Activated CD4-positive, alpha-beta T cell treated with anti-CD3 and anti-CD28 coated beads, Interleukin-10, Interleukin-2, amounts not matched to agents 100 ng/mL and 50 ng/mL, durations not matched to agents 16 hours and 8 hours (primary cell): ENCODE results near the gene PRR19.

Source experiments
- DNase-seq: peaks from one replicate; pipeline ENCODE4 v3.0.0-alpha.2; 2020

The PRR19 gene

DNA sequence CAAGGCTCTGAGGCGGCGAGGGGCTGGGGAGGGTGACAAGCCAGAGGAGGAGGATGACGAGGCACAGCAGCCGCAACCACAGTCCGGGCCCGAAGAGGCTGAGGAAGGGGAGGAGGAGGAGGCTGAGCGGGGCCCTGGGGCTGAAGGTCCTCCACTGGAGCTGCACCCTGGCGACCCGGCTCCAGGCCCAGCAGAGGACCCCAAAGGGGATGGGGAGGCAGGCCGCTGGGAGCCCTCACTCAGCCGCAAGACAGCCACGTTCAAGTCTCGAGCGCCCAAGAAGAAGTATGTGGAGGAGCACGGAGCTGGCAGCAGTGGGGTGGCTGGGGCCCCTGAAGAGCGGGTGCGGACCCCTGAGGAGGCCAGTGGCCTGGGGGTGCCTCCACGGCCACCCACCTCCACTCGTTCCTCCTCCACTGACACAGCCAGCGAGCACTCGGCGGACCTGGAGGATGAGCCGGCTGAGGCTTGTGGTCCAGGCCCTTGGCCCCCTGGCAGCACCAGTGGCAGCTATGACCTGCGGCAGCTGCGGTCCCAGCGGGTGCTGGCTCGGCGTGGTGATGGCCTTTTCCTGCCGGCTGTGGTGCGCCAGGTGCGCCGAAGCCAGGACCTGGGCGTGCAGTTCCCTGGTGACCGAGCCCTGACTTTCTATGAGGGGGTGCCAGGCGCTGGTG, 29.9 kb upstream of the PRR19 start:
- DNase-seq: no peak

DNA sequence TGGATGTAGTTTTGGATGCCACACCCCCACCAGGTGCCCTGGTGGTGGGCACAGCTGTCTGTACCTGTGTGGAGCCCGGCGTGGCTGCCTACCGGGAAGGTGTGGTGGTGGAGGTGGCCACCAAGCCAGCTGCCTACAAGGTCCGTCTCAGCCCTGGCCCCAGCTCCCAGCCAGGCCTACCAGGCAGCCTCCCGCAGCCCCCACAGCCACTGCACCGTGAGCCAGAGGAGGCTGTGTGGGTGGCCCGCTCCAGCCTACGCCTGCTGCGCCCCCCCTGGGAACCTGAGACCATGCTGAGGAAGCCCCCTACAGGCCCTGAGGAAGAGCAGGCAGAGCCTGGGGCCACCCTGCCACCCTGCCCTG, 29.4 kb upstream of the PRR19 start:
- DNase-seq: no peak

DNA sequence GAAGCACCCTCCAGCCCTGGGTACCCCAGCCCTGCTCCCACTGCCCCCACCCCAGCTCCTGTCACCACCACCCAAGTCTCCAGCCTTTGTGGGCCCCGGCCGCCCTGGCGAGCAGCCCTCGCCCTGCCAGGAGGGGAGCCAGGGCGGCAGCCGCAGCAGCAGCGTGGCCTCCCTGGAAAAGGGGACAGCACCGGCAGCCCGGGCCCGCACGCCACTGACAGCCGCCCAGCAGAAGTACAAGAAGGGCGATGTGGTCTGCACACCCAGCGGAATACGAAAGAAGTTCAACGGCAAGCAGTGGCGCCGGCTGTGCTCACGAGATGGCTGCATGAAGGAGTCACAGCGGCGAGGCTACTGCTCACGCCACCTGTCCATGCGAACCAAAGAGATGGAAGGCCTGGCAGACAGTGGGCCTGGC, 28.9 kb upstream of the PRR19 start:
- no peak for DNase-seq

DNA sequence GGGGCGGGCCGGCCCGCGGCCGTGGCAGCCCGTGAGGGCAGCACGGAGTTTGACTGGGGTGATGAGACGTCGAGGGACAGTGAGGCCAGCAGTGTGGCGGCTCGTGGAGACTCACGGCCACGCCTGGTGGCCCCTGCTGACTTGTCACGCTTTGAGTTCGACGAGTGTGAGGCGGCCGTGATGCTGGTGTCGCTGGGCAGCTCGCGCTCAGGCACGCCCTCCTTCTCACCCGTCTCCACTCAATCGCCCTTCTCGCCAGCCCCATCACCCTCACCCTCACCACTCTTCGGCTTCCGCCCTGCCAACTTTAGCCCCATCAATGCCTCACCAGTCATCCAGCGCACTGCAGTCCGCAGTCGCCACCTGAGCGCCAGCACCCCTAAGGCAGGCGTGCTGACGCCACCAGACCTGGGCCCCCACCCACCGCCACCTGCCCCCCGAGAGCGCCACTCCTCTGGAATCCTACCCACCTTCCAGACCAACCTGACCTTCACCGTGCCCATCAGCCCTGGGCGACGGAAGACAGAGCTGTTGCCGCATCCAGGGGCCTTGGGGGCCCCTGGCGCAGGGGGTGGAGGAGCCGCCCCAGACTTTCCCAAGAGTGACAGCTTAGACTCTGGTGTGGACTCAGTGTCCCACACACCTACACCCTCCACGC, 28.4 kb upstream of the PRR19 start:
- no peak for DNase-seq

DNA sequence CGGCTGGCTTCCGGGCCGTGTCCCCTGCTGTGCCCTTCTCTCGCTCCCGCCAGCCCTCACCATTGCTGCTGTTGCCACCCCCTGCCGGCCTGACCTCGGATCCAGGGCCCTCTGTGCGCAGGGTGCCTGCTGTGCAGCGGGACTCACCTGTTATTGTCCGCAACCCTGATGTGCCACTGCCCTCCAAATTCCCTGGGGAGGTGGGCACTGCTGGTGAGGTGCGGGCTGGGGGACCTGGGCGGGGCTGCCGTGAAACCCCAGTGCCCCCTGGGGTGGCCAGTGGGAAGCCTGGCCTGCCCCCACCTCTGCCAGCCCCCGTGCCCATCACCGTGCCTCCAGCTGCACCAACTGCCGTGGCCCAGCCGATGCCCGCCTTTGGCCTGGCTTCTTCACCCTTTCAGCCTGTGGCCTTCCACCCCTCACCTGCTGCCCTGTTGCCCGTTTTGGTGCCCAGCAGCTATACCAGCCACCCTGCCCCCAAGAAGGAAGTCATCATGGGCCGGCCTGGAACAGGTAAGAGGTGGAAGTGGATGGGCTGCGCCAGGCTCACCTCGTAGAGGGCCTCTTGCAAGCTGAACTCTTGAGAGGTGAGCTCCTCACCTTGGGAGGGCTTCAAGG, 27.8 kb upstream of the PRR19 start:
- DNase-seq: no peak

DNA sequence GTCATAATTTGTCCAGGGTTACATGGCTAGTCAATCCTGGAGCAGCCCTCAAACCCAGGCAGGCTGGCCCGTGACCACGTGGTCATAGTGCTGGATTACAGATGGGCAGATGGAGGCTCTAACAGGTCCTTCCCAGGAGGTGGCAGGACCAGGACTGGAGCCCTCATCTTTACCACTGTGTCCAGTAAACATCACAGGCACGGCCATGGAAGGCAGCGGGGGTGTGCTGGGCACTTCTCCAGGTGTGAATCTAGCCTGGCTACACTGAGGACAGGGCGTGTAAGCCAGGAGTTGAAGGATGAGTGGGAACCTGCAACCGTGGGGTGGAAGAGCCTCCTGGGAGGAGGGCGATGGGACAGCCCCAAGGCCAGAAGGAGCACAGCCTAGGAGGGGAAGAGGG, 26.8 kb upstream of the PRR19 start:
- DNase-seq: no peak

DNA sequence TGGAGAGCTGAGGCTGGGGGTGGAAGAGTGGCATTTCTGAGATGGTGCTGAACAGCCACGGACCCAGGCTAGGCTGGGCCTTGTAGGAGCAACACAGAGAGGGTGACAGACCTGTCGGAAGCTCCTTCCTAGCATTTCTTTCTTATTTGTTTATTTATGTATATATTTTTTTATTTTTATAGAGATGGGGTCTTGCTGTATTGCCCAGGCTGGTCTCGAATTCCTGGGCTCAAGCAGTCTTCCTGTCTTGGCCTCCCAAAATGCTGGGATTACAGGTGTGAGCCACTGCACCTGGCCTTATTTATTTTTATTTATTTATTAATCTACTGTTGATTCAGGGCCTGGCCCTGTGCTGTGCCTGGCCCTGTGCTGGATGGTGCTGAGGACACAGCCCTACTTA, 26.4 kb upstream of the PRR19 start:
- no peak for DNase-seq

DNA sequence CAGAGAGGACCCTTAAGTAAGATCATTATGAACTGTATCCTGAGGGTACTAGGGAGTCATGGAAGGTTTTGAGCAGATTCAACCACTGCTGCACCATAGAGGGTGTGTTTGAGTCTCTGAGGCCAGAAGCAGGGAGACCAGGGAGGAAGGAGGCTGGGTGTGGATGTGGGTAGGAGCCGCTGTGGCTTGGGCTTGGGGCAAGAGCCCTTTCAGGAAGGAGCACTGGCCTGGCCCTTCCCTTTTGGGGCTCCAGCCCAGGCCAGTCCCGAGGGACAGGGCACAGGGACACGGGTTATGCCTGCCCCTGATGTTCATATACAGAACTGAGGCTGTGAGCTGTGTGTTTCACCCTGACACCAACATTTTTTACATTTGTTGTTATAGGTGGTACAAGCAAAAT, 25.6 kb upstream of the PRR19 start:
- DNase-seq: no peak

DNA sequence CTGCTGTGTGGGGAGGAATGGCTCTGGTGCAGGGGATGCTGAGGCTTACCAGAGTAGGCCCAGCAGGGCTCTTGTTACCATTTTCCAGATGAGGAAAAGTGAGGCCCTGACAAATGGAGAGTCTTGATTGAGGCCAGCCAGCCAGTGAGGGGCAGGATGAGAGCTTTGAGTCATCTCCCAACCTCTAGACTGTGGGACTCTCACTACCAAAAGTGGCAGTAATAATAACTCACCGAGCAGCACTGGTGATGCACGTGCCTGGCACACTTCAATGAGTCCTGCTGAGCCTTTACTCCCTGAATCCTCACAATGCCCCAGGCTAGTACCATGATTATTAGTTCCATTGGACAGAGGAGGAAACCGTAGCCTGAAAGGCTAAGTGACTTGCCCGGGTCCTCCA, 25.1 kb upstream of the PRR19 start:
- peak; percentile 84 for DNase-seq

DNA sequence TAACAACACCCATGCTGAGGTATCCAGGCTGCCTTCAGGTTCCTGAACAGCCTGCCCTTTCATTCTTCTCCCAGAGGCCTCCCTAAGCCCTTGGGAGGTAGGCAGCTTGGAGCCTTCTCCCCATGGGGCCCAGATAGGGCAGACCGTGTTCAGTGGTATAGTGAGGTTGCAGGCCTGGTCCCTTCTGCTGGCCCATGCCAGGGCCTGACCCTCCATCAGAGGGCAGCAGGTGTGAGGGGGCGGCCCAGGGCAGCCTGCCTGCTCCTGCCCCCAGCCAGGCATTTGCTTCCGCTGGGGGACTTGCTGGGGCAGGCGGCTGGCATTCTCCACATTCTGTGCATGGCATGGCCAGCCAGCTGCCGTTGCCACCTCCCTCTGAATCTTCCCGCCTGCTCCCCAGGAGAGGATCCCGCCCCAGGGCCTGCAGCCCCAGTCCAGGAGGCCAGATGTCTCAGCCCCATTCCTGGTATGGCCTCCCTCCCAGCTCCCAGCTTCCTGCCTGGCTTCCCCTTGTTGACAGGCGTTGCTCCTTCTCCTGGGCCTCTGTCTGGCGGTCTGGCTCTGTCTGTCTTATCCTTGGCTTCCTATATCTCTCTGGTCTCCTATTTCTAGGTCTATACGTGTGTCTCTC, 24.0 kb upstream of the PRR19 start:
- DNase-seq: no peak

DNA sequence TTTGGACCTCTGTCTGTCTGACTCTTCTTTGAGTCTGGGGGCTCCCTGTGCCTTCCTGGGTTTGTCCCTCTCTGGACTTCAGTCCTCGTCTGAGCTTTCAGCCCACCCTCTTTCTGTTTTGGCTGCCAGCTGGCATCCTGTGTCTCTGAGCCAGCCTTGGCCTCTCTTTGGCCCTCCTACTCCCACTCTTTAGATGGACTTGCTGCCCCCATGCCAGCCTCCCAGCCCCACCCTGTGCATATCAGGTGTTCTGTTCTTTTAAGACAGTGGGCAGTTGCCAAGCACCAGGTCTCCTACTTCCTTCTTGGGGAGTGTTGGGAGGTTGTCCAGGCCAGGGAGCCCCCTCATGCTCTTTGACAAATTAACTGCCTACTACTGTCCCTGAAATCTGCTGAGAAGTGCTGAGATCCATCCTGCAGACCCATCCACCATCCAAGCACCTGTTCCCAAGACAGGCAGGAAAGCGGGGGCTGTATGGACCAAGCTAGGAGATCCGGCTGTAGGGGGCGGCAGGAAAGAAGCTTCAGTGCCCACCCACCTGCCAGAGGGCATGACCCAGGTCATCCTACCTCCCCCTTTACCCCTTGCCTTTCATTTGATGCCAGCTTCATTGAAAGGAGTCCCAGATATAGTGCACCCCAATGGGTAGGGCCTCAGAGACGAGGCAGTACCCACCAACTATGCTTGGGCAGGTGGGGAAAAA, 23.3 kb upstream of the PRR19 start:
- DNase-seq: no peak

DNA sequence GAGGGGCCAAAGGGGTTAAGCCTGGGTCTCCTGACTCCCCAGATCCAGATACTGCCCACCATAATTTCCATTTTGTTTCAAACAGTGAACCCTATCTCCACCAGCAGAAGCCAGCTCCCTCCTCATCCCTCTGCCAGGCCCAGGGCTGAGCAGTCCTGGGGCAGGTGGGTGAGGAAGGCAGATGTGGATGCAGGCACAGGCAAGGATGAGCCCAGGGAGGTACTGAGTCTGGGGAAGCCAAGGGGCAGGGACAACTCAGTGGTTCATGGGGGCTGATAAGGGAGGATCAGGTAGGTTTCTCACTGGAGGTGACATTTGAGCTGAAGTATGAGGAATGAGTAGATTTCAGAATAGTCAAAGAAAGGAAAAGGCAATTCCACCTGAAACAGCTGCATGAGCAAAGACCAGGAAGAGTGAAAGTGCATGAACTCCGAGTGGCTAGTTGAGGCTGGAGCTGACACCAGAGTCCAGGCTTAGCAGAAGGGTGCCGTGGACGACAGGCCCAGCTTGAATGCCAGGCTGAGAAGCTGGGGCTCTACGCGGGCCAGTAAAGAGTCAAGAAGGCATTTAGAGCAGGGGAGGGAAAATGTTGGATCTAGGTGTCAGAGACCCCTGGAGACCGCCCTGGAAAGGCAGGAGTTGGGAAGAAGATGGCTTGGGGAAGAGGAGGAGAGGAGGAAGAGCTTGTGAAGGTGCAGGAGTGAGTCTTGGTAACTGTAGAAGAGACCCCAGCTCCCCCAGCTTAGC, 22.6 kb upstream of the PRR19 start:
- DNase-seq: no peak

DNA sequence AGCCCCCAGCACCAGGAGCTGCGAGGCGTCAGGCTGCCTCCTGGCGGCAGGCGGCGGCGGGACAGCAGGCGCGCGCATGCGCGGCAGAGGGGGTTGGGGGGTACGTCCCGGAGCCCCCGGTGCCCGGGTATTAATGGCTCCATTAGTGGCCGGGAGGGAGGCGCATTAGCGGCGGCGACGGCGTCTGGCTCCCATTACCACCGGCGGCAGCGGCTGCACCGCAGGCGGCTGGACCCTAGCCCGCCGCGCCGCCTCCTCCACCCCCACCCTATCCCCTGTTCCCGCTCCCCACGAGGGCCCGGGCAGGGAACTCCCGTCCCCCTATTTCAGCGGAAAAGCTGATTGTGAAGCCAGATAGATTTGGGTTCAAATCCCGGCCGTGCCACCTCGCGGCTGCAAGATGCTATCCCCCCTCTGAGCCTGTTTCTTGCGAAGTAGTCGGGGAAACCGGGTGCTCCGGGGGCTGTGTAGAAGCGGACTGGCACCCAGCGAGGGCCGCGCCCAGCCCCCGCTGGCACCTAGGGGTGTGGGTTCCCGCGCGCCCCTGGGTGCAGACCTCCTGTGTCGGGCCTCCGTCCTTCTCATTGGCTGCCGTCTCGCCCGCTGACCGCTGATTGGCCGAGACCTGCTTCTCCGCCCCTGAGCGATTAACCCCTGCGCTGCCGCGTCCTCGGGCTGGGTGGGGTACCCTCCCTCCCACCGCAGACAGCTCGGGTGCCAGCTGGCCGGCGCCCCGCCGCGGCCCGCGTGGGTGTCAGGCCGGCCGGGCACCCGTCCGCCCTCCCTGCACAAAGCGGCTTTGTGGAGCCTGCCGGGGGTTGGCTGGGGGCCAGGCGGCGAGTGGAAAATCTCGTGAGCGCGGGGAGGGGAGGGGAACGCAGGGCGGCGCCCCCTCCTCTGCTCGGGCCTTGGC, 21.8 kb upstream of the PRR19 start:
- DNase-seq: peak; percentile 97

DNA sequence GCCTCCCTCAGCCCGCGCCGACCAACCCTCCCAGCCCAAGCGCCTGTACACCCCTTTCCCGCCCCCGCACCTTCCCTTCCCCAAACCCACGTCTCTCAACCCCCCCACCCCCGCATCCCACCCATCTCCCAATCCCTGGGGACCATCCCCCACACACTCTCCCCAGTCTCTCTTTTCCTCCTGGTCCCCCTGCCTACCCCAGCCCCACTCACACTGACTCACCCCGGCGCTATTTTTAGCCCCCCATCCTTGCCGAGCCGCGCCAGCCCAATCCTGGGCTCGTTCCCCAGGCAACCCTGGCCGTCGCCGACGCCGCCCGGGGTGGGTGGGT, 21.2 kb upstream of the PRR19 start:
- no peak for DNase-seq

DNA sequence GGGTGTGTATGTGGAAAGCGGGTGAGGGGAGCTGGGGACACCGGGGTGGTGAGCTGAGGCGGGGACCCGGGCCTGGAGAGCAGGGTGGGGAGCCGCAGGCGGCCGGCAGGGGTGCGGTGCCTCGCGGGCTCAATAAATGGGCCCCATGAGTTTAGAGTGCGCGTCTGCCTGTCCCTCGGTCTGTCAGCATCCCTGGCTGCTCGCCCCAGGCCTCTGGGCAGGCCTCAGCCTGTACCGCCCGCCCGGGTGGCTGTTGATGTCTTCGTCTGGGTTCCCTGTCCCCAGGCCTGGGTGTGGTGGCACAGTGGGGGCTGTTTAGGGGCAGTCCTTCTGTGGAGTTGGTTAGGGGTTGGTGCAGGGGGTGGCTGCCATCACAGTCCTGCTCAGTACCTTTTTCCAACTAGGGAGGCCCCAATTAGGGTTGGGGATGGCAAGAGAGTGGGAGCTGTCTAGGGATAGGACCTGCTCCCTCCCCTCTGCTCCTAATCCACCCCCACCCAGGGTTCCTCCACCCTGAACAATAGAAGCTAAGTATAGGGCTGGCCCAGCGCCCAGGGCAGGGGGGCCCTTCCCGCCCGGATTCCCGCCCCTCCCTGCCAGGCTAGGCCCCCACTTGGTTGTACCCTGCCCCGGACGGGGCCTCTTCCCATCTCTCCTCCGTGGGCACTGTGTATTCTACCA, 20.6 kb upstream of the PRR19 start:
- peak; percentile 44 for DNase-seq

DNA sequence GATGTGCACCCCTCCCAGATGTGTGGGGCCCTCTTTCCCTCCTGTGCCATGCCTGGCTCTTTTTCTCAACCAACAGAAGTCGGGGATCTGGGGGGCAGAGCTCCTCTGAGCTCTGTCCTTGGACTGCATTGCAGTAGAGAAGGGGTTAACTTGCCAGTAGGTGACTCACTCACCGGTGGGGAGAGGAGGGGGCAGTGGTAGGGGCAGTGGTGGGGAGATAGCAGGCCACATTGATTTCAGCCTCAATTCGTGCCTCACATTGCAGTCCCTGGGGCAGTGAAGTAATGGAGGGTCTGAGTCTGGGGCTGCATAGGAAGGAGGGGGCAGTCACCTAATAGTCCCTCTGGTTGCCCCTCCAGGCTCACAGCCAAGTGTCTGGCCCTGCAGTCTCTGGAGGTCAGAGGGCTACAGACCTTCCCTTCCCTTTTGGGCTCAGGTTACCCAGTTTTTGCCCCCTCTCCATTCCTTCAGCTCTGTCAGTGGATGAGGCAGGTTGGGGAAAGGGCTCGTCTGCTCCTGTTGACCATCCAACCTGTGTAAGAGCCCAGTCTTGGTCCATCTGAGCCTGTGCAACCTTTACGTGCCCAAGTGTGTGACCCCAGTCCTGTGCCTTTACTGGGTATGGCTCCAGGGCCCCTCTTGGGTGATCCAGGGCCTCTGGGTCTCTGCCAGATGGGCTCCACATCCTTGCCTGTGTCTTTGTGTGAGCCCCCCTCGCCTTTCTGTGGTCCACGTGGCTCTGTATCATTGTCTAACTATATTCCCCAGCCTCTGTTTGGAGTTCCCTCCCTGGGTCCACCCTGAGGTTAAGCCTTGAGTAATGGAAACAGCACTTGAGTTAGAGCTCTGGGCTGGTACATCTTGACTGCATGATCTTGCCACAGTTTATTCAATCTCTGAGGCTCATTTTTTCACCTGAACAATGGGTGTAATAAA, 19.8 kb upstream of the PRR19 start:
- peak; percentile 35 for DNase-seq

DNA sequence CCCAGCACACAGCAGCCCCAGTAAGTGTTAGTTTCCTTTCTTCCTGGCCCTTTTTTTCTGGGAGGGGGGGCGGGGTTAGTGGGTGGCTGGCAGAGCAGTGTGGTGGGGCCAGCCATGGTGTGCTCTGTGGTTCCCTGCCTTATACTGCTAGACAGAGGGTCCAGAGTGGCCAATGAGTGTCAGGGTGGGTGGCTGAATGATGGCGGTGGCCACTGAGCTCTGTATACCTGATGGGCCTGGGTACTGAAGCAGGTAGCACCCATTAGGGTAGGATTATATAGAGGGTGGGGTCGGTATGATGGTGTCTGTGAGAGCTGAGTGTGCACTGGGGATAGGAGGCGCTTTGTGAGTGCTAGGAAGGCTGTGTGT, 19.1 kb upstream of the PRR19 start:
- DNase-seq: no peak

DNA sequence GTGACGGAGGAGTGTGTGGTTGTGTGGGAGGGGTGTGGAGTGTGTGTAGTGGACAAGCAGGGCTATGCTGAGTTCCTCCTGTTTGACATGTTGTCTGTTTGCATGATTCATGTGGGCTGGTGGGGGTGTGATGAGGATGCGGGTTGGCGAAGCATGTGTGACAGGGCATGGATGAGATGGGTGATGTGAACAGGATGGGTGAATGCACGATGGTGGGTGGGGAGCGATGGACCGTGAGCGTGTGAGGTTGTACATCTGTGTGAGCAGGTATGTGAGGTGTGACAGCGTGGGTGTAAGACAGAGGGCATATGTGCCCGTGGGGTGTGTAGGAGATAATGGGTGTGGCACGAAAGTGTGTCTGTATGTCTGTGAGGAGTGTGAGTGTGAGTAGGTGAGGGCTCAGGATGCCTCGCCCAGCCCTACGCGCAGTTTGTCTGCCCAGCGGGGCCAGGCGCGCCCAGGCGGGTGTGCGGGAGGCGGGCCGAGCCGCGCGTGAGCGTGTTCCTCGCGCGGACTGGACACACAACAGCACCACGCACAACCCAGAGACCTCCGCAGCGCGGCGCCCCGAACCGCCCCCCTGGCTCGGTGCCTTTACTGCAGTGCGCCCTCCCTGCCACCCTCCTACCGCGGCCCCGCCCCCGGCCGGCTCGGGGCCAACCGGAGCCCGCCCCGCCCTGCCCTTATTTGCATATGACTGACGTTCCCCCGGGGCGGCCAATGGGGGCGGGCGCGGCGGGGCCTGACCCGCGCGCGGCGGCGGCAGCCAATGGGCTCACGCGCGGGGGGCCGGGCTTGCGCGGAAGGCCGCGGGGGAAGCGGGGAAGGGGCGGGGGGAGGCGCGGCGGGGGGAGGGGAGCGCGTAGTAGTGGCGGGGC, 18.5 kb upstream of the PRR19 start:
- DNase-seq: peak; percentile 98

DNA sequence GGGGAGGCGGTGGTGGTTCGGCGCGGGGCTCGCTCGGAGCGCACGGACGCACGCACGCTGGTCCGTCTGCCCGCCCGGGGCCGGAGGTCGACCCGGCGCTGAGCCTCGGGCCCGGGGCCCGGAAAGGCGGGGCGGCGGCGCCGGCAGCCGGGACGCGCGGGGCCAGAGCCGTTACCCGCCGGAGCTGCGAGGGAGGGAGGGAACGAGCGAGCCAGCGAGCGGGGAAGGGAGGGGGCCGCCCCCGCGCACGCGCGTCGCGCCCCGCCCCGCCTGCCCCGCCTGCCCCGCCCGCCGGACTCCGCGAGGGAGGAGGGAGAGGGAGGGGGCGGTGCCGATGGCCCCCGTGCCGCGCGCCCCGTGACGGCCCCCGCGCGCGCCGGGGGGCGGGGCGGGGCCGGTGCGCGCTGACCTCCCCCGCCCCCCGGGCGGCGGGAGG, 17.8 kb upstream of the PRR19 start:
- DNase-seq: peak; percentile 91
